HG03103 (cell line): ENCODE results near the gene DMRT3.

Experiments used
- ATAC-seq: cut with Tn5 transposase; IDR thresholded peaks from one replicate; pipeline ENCODE4 v1.9.1; 2021; ENCODE audit warnings: low read depth; ENCODE audit not compliant: unreplicated experiment

The DMRT3 gene

DNA sequence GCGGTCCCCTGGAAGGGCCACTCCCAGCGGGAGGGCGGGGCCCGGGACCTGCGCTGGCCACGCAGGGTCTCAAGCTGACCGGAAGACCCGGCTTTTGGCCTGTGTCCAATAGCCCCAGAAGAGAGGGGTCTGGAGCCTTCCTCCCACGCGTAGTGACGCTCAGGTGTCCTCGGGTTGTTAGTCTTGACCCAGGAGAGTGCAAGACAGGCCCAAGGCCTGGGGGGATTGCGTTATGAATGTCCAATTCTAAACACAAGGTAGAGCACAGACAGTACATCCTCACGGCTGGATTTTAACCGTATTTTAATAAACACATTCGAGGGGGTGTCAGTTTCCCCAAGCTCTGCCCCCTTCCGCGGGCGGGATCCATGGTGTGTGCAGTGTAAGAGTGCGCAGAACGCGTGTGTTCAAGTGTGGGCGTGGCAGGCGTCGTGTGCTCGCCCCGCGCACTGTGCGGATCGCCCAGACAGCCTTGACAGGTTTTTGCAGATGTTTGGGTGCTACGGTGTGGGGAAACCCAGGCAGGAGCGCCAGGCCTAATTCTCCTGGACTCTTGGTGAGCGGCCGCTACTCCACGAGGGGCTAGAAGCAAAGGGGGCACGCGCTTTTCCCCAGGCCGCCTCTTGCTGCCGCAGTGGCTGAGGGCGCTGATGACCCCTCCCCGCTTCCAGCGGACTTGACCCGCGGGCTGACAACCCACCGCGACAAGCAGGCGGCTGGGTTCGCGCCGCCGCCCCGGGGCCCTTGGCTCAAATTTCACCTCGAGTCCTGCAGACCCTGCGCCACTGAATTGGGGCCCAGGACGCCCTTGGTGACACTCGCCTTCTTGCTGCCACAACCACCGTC is 6.1 kb upstream of the DMRT3 start:
- ATAC-seq, result no peak

DNA sequence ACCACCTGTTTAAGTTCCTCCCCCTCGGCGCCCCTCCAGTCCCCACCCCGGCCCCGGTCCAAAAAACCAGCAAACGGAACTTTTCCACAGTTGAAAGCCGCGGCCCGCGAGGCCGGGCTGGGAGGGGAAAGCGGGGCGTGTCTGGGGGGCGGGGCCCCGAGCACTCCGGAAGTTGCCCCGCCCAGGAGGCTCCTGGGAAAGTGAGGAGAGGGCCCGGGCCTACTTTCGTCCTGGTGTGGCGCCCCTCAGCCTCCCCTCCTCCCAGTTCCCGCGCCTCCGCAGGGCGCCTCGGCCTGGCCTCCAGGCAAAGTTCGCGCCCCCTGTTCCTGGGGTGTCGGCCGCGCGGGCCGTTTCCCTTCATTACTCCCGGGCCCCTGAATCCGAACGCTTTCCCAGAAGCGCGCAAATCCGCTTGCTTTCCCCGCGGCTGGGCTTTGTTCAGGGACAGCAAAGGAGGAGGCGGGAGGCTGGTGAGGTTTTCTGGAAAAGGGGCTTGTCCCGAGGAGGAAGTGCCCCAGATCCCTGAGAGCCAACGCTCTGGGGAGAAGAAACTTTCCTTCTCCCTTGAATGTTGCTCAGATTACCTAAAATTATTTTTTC is 4.5 kb upstream of the DMRT3 start:
- ATAC-seq, result no peak

DNA sequence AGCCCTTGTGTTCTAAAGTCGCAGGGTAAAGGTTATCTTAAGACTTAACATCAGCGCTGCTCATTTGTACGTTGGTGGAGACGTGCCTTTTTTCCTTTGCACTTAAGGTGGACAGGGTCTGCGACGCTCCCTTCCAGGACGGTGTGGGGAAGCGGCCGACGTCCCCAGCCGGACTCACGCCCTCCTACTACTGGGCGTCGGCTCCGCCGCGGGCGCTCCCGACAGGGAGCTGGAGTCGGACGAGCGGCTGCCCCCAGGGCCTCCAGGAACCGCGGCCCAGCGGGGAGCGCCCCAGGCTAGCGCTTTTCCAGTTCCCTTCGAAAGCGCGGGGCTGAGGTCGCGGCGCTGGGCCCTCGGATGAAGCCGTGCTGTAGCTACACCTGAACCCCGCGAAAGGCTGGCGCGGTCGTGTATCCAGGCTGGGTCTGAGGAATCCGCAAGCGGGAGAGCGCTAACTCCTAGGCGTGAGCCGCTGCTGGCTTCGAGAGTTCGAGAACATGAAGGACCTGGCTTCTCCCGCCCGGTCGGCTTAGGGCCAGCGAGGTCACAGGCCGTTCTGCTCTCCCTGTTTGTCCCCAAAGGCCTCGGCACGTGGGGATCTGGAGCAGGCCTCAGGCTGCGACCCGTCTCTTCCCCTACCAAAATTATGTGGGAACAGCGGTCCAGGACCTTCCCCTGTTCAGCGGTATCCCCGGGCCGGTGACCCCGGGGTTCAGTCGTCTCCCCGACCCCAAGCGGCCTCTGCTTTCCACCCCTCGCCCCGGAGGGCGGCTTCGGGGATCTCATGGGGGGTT is 3.8 kb upstream of the DMRT3 start:
- ATAC-seq, result no peak

DNA sequence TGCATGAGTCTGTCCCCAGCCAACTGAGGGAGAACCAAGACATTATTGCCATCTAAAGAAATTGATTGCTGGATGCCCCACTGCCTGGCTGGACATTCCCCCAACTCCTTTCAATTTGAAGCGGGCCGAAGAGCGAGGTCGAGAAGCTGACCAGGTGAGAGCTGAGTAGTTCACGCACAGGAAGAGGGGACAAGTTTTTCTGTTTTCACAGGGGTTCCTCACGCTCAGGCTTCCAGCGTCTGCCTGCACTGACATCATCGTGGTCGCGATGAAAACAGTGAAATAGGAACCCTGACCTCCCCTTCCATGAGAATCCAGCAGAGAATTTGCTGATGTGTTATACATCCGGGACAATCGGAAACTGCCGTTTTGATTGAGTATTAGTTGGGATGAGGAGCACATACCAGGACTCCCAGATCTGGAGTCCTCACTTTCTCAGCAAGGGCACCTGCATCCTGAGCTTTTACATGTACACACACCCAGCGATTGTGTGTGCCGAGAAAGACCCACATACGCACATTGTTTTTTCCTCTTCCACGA is 3.1 kb upstream of the DMRT3 start:
- ATAC-seq, result no peak

DNA sequence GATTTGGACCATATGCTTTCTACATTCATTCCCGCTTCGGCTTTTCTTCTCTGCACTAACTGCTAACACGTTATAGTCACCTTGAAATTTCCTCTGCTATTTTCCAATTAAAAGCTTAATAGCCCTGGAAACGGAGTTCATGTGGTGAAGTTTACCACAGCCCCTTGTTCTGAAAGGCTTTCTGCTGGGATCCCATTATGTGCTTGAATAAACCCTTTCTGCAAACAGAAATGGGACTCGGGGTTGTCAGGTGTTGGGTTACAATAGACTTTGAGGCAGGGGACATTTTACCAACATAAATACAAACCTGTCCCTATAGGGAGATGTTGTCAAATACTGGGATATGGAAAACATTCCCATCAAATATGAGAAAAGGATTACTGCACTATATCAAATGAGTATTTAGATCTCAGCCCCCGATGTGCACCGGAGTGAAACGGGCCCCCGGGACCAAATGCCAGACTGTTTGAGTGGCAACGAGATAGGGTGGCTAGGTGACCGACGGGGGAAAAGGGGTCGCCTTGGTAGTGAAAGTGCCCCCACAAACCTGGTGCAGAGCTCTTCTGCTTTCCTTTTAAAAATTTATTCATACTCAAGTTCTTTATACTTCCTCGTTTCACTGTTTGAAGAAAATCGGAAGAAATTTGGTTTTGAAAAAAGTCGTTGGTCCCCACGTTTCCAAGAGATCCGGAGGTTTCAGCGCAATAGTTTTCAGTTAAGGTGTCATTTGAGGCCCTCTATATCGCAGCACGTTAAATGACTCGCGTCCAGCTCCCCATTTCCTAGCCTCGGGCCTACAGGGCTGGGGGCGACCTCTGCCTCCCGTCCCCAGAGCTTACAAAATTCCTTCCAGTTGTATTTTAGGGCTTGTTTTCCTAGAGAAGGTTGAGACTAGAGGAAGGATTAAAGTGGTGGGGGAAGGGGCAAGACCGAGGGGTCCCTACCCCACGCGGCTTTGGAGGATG is 2.1 kb upstream of the DMRT3 start:
- ATAC-seq, result no peak

DNA sequence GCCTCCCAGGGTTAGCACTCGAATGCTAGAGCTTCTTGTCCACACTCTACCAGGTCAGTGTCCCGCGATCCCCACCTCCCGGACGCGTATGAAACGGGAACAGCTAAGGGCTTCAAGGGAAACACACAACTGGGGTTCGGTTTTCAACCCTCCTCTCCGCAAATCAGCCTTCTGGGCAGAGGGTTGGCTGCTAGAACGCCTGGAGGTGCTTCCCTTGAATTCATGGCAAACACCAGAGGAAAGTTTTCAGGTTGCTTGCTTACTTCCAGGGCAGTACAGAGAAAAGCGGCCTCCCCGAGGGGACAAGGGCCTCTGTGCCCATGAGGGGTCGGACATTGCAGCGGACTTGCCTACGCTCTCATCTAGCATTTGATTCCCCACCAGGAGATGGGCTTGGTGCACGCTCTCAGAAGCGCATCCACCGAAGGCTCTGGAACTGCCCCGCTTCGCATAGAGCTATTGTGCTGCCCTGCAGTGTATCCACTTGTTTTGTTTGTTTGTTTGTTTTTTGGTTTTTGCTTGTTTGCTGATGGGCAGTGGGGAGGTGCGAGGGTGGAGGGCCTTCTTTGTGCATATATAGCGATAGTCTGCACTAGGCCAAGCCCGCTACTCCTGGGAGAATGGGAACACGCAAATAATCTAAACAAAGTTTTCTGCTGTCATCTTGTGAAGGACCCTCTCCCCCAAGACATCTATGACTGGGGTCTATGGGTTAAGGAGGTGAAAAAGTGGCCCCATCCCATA is 1.3 kb upstream of the DMRT3 start:
- no peak for ATAC-seq

DNA sequence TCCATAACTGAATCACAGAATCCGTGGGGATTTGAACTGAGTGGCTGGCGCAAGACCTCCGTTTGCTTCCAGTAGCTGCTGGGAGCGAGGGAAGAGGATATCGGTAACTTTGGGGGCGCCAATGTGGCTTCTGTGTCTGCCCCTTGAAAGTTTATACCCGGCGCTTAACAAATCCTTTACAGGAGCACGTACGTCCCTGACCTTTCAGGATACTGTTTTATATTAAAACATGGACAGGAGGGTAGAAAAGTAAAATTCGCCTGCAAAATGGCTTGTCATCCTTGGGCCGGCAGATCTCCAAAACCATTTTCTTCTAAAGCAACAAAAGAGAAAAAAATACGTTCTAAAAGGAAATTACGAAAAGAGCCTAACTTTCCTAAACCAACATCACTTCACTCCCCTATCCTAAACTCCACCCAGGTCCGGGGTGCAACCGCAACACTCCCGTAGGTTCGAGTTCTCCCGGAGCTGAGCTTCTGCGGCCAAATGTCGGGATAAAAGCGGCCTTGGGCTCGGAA is 656 bp upstream of the DMRT3 start:
- no peak for ATAC-seq

DNA sequence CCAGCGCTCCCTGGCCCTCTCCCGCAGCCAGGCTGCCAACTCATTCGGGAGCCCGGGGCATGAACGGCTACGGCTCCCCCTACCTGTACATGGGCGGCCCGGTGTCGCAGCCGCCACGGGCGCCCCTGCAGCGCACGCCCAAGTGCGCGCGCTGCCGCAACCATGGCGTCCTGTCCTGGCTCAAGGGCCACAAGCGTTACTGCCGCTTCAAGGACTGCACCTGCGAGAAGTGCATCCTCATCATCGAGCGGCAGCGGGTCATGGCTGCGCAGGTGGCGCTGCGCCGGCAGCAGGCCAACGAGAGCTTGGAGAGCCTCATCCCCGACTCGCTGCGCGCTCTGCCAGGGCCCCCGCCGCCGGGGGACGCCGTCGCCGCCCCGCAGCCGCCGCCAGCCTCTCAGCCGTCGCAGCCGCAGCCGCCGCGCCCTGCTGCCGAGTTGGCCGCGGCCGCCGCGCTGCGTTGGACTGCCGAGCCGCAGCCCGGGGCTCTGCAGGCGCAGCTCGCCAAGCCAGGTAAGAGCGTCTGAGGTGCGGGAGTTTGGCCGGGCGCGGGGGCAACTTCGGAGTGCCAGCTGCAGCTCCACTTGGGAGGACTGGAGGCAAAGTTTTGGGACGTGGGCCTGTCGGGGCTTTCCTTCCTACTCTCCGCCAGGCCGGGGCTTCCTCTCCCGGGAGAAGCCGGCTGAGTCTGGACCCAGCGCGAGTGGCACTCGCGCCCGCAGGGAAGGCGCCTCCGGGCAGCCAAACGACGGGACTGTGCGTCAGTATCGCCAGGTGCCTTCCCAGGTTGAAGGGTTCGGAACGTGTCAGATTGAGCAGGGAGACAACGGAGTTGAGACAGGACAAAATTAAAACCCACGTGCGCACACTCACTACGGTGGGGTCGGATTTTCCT is 735 bp downstream of the DMRT3 start:
- no peak for ATAC-seq

DNA sequence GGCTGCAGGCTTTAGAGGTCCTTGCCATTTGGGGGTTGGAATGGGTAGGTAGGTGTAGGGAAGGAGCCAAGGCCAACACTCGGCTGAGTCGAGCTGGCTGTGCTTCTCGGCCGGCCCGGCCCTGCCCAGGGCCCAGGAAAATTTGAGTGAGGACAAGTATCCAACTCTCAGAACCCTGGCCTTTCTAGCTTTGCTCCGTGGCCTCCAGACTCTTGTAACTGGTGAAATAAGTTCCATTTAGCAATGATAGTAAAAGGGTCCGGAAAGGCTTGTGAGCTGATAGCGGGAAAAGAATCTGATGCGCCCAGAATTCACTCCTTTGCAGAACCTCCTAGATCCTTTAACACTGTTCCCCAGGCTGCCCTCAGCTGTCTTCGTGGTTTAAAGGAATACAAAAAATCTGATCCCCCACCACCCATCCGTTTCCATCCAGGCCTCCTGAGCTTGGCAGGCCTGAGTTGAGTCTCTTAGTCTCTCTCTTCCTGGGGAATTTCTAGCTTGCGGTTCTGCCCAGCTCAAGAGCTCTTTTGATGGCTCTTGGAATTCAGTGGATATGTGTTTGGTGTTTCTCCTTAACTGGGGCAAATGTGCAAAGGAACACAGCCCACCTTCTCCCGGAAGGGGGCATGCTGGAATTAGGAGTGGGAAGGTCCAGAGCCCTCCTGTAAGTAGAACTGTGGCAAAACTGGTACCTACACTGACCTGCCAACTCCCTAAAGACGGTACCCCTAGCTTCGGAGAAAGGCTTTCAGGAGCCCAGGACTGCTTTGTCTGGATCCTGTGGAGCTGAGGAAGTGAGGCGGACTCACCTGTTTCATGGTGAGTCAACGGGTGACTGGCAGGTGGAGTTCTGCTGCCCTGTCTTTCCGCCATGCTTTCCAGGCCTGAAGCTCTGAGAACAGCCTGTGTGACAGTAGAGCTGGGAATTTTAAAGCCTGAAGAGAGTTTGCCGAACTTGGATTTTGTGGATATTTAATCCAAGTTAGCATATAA is 1.7 kb downstream of the DMRT3 start:
- no peak for ATAC-seq

DNA sequence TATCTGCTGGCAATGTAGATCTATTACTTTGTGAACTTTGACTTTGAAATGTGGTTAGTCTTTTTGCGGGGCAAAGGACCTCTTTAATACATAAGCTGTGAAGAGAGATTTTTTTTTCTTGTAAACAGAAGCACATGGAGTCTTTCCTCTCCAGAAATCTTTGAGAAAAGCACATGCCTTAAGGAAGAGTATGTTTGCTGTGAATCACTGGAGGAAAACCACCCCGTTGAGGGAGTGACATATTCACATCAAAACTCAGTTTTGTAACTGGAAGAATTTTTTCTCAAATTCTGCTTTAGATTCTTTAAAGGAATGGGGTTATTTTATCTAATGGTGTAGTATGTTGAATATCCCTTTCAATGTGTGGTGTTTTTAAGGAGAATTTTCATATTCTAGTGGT is 3.5 kb downstream of the DMRT3 start:
- ATAC-seq, result no peak

DNA sequence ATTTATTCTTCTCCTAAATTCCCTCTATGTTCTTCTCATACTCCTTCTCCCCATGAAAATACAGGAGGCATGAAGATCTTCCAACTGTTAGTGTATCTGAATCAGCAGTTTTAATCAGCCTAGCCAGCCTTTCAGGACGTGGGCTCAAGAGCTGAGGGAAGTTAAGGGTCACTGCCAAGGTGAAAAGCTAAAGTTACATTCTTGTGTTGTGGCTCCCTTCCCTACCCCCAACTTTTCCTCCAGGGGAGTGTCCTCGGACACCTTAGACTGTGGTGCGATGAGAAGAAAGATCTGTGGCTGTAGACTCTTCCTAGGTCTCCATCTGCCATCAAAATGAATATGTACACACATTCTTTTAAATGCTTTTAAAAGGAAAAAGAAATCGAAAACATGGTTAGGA is 4.2 kb downstream of the DMRT3 start:
- no peak for ATAC-seq

DNA sequence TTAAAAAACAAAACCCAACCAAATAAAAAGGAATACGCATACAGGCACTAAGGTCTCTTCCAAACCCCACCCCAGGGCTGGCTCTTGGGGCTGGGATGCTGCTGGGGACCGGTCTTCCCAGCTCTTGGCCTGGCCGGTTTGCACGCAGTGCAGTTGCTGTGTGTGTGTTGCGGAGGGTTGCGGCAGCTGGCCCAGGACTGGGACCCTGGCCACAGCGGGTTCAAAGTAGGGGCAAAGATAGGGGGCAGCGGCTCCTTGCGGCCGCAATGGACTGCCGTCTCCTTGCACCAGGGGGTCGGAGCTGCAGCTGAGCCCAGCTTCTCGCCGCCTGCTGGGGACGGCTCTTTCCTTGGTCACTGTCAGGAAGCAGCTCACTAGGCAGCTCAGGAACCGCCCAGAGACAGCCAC is 5.0 kb downstream of the DMRT3 start:
- no peak for ATAC-seq

DNA sequence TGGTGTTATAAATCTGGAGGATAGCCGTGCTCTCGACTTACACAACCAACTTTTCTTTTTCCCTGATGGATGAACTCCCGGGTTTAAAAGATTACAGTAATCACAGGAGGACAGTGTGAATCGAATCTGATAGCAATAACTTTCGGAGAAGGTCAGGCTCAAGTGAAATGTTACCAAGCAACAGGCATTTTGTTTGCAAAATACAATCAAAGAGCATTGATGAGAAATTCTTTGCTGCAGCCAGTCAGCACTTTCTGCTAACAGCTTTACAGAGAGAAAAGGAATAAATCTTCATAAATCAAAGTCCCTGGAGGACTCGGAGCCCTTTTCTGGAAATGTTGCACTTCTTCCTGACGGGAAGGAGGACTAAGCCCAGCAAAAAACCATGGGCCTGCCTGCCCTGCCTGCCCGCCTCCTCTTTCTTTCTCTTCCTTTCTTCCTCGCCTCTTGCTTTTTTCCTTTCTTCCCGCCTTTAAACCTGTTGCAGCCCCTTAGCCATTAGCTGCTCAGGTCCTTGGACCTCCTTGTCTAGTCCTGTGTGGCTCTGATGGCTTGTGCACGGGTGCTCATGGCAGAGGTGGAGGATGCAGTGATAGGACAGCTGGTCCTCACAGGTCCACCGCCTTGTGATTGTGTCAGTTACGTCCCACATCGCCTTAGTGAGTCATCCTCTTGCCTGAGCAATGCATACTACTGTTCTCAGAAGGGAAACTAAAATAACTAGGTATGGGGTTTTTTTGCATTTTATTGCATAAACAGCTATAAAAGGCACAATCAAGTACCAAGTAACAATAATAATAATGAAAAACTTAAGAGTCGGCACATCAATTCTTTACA is 6.2 kb downstream of the DMRT3 start:
- no peak for ATAC-seq

DNA sequence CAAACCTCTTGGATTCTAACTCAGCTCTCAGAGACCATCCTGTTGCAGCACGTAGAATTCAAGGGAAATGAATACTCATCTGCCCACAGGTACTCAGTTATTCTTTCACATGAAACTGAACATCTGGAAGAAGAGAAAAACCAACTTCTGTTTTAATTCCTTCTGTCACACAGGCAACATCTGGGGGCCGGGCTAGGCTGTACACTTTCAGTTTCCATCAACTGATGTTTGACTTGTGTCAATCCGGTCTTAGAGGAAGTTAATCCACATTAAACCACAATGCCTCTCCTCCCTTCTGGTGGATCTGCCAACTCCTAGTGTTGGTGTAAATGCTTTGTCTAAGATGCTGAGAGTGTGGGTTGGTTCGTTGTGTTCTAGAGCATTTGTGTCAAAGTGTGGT is 17.6 kb downstream of the DMRT3 start:
- no peak for ATAC-seq

DNA sequence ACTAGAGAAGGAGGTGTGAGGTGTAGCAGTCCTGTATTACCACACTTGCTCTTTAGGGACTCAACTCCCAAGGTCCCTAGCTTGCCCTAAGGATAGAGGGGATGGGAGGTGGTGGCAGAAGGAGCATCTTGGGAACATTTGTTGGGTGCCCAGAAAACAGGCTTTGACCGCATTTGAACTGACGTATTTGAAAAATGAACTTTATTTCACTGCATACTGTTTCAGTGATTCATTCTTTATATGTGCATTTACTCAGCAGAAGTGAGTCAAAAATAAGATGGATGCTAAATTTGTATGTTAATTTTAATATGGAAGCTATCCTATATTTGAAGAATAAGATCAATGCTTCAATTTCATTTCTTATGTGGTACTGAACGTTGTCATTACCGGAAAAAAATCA is 18.7 kb downstream of the DMRT3 start:
- ATAC-seq, result no peak

DNA sequence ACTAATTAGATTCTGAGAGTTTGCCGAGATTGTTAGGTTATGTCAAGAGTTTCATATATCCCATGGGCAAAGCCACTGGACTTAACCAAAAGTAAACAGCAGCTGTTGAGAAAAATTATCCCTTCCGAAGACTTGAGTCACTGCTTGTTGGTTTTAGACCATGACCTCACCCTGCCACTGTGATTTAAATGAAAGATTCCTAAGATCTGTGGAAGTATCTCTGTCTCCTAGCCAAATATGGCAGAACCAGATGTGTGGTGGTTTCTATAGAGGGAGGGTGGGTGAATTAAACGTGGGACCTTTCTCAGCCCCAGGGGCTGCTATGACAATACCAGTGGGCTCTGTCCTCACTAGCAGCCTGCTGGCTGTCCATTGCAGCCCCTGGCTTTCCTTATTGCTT is 19.3 kb downstream of the DMRT3 start:
- ATAC-seq, result no peak
